GM11168 (cell line): ENCODE results near the gene IQCH.

Source experiments
- in situ Hi-C: fragments of 300-500 bp; cut with MboI; formaldehyde crosslinking; loops from one replicate; pipeline ENCODE4 v1.12.0; 2022; ENCODE audit warnings: low sequenced_read_pairs; ENCODE audit not compliant: unreplicated experiment

The IQCH gene

DNA sequence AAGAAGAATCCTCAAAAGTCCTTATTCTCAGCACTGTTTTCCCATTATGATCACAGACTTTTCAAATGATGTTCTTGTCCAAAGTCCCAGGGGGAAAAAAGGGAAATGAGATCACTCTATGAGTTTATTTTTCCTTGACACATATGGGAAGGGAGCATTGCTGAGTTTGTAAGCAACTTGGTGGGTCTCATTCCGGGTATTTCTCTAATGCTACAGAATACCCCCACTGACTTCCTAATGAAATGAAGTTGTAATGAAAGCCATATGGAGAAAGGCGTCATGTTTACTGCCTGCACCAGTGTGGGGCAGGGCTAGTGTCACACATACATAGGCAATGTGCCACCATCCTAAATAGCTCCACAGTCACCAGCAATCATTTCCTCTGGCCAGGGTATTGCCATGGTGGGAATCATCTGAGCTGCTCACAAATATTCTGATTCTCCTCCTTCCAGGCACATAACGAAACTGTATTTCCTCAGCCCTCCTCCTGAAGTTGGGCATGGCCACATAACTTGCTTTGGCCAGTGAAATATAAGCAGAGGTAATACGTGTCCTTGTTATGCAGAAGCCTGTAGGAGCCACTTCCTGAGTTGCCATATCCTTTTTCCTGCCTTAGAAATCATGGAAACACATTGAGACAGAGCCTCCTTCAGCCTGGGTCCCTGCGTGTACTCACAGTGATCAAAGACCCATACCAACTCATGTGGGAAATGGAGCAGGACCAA is 225.4 kb downstream of the IQCH start:
- in situ Hi-C loops: no loop called here

DNA sequence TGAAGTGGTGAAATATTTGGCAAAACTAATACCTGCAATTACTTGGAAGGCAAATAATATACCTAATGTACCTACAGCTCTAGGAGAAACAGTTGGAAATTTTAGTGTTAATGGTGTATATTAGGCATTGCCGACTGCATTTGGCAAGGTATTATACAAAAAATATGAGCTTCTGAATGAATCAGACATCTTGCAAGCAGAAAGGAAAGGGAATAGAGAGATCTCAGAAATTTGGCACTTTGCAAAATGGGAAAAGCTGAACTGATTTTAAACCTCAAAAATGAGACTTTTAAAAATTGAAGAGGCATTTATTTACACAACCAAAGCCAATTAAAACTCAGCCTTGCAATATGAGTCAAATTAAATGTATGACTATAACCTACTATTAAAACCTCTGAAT is 226.2 kb downstream of the IQCH start:
- in situ Hi-C loops: no loop called here

DNA sequence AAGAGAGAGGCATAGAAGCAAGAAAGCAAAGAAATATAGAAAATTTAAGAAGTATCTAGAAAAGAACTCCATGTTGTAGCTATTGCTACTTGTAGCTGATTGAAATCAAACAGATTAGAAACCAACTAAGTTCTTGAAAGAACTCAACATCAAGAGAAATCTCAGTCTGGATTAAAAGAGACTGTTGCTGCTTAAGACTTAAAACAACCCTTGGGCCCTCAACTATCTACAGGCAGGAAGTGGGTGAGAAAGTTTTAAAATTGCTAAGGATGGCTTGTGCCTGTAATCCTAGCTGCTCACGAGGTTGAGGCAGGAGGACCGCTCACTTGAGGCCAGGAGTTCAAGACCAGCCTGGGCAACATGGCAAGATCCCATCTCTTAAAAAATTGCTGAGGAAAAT is 227.1 kb downstream of the IQCH start:
- in situ Hi-C loops: no loop called here

DNA sequence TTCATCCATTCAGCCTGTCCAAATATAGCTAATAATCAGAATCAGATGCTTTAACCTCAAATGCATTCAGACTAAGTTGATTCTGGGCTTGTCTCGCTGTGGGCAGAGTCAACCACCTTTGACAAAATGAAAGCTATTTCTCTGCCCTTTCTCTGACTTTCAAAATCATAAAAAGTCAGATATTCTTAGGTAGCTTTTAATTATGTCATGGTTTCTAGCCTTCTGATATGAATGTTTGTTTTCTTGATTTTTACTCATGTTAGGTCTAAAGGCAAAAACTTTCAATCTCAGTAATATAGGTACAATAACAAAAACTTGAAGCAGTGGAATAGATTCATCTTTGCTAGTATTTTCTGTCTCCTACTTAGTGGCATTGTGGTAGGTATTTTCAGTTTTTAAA is 241.0 kb downstream of the IQCH start:
- in situ Hi-C loops: no loop called here

DNA sequence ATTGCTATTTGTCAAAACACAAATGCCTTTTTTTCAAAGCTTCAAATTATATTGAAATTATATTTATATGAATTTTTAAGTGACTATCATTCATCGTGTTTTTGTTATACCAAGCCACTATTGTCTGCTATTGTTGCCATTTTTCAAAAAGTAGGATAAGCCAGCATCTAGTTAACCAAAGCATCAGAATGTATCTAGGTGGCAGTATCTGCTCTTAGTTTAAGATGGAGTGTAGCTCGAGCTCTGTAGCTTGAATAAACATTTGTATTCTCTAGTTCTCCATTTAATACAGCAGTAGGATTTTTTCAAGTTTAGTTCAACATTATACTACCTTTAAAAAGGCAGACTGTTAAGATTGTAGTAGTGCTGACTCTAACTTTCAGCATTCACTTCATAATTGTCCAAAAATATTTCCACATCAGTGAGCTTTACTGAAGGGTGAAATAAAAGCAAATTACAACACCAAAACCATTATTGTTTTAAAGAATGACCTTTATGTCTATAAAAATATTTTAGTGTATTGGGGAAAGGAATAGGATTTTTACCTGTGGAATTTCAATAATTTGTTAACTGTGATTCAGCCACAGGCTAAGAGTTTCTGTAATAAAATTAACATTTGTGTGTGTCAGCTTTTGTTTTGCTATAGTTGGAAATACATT is 246.7 kb downstream of the IQCH start:
- in situ Hi-C loops: no loop called here

DNA sequence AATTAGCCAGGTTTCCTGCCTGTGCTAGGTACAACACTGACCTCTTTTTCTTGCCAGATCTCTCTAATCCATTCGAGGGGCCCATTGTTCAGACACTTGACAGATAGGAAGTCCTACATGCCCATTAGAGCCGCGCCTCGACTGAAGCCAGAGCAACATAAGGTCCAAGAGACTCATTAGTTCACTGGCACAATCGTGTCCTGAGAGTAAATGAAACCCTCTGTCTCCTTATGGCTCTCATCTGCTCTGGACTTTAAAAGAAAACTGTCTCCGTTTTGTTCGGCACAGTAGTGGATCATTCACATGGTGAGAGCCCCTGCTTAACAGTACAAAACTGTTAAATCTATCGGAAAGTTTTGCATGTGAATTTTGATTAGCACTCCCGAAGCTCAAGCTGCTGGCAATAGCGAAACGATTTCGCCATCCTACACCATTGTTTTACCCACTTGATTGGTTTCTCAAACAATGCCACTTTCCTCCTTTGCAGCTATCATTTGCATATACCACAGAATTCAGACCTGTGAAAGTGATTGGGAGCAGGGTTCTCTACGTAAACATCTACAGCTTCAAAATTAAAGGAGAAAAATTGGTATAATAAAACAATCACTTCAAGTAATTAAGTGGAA is 247.4 kb downstream of the IQCH start:
- in situ Hi-C loops: no loop called here

DNA sequence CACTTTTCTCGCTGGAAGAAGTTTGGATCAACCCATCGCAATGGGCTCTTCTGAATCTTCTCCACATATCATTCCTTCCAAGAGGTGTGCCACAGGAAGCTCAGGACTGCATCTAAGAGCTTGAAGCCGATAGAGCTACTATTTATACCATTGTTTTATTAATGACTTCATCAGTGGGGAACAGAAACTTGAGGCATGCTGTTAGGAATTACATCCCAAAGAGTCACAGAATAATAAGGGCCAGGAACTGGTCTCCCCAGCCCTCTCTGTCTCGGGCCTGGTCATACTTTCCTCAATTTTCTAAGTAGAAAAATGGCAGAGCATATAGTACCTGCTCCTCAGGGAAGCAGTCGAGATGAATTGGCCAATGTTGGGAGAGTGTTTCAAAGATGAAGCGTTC is 249.5 kb downstream of the IQCH start:
- in situ Hi-C loops: no loop called here

DNA sequence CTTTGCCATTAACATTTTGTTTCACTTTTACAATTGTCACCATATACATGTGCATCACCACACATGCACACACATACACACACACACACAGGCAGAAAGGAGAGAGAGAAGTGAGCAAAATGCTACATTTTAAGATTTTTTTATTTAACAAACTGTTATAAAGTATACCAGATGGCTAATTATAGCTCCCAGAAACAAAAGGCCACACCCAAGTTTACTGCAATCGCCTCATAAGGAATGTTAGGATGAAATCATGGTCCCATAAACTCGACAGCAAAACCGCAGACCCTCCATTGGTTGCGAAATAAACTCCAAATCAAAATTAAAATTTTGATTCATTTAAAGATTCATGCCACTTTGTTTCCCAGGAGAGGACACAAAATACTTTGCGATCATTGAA is 250.2 kb downstream of the IQCH start:
- in situ Hi-C loops: no loop called here

DNA sequence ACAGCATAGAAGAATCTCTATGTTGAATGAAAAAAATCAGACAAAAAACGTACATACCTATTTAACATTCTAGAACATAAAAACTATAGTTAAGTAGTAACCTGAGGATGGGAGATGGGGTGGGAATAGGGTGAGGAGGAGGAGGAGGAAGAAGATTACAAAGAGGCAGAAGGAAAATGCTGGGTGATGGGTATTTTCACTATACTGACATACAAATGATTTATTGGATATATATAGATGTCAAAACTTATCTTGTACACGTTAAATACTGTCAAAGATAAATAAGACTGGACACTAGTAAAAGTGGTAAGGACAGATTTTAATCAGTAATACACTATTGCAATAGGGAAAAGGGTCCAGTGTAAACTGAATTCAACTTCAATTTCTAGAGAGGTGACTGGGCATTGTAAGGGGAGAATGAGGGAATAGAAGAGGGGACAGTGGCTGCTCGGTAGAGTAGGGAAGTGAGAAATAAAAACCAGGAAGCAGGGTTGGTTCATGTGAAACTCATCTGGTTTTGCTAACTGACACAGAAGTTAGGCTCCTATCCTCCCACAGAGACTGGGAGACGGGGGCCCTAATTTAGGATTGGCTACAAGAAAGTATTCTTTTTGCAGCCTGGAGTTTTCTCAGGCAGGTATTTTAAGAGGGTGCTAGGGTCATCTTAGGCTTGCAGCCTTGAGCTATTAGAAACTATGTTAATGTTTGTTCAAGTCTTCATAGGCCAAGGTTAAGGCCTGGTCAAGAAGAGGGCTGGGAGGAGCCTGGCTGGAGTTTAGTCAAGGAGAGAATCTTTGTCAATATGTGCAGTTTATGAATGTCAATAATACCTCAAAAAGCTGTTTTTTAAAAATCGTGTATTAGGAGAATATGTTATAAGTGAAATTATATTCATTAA is 251.3 kb downstream of the IQCH start:
- in situ Hi-C loops: no loop called here

DNA sequence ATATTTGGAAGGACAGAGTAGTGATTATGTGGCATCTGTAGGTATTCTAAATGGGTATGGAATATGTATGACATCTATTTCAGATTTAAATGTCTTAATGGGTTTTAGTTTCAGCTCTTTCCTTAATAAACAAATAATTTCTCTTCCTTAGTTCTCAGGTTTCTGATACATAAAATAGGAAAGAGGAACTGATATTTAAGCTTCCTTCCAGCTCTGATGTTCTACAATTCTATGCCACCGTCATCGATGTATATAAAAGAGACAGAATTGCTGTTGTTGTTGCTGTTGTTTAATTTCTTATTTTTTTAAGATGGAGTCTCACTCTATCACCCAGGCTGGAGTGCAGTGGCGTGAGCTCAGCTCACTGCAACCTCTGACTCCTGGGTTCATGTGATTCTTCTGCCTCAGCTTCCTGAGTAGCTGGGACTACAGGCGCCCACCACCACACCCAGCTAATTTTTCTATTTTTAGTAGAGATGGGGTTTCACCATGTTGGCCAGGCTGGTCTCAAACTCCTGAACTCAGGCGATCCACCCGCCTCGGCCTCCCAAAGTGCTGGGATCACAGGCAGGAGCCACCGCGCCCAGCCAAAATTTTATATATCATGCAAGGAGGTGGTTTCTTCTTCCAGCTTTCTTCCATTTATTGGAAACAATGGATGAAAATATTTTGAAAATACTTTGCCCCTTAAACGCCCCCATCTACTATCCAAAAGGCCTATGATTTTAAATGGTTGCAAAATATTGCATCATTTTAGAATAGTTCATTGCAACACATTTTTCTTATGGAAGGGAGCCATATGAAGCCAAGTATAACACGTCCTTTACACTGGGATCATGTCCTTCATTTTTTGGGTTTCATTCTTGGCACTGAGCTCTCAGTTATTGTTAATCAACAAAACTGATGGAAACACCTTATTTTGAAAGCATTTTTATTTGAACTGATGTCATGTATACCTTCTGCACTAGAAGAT is 252.5 kb downstream of the IQCH start:
- in situ Hi-C loops: no loop called here

DNA sequence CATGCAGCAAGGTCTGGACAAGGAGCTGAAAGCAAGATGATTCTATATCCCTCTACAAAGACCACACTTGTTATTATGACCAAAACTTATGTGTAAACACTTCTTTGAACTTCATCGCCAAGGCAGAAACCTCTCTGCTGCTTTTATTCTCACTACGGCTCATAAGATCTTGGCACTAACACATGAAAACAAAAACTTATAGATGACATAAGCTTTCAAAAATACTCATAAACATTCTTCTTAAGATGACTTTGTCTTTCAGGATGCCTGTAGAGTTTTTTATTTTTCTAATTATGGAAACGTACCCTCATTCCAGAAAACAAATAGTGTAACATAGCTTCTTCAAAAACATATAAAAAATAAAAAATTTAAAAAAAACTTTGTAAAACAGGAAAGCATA is 253.8 kb downstream of the IQCH start:
- in situ Hi-C loops: no loop called here

DNA sequence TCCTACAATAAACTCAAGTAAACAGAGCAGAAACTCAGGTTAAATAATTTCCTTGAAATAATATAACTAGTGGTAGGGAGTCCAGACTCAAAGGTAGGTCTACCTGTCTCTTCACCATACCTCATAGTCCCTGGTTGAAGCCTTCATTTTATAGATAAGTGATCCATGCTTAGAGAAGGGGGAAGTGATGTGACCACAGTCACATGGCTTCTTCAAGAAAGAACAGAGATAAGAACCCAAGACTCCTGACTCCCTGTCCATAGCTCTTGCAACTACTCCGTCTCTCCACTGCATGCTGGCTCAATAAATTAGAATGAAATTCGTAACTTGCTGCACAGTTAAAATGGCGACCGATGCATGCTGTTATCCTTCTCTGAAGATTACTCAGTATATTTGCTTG is 255.3 kb downstream of the IQCH start:
- in situ Hi-C loops: no loop called here

DNA sequence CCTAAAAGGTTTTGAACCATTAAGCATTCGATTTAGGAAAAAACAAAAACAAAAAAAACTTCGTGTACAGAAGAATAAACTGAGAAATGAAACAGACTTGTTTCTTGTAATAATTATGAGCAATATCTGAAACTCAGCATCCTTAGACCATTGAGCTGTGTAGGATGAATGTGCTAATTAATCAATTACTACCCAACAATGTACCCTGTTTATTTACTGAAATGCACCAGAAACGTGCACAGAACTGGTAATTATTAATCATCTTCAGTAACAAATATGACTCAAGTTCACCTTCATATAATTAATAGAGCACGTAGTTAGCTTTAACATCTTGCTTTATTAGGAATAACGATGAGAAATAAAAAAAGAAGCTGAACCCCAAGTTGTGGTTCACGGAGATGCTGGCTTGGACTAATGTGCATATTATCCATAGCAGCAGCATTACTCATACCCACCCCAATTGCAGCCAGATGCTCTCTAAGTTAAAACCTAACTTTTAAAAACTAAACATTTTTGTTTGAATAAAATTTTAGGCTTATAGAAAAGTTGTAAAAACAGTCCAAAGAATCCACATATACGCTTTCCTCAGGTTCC is 256.1 kb downstream of the IQCH start:
- in situ Hi-C loops: no loop called here

DNA sequence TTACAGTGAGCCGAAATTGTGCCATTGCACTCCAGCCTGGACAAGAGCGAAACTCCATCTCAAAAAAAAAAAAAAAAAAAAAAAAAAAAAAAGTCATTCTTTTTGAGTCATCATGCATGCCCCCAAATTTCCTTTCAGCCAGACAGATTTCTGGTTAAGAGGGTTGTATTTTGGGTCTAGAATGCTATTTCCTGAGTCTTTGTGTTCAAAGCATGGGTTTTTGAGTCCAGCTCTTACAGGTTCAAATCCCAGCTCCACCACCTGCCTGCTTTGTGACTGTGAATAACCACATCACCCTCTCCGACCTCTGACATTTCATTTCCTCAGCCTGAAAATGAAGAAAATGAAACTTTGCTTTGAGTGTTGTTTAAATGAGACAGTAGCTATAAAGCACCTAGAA is 257.0 kb downstream of the IQCH start:
- in situ Hi-C loops: no loop called here

DNA sequence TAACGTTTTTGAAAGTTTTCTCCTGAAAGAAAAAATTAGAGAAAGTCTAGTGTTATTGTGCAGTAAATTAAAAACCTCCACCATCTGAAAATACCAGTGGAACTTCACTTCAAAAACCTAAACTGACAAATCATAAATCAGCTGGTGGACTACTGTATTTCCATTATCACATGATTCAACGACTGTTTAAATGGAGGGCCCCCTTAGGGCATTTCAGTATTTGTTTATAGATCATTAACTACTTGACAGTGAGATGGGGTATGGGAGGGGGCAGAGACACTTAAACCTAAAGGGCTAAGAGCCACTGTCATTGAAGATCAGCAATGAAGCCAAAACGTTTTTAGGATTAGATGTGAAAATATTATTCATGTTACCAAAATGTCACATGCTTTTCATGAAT is 257.6 kb downstream of the IQCH start:
- in situ Hi-C loops: no loop called here

DNA sequence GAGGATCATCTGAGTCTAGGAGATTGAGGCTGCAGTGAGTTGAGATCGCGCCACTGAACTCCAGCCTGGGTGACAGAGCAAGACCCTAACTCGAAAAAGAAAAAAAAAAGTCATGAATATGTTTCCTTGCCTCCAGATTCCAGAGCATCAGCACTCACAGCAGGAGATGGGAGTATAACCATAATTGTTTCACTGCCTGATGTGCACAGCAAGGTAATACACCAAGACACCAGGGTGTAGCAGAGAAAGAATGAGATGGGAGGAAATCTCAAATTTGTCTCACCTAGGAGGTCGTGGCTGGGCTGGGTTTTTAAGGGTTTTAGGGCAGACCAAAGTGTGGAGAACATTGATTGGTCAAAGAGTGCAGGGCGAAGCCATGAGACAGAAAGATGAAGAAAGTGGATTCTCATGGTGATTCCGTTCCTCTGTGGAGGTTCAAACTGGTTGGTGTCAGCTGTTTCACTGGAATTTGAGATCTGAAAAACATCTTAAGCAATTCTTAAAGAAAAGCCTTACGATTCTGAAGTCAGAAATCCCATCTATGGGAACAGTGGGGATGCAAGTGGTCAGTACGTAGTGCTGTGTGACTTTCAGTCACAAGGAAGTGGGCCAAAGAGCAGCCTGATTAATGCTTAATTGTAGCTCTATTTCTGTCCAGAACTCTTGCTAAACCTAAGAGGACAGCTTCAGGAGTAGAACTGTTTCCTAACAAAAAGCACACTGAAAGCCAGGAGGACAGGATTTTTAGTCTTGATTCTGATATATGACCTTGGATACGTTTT is 258.5 kb downstream of the IQCH start:
- in situ Hi-C loops: no loop called here

DNA sequence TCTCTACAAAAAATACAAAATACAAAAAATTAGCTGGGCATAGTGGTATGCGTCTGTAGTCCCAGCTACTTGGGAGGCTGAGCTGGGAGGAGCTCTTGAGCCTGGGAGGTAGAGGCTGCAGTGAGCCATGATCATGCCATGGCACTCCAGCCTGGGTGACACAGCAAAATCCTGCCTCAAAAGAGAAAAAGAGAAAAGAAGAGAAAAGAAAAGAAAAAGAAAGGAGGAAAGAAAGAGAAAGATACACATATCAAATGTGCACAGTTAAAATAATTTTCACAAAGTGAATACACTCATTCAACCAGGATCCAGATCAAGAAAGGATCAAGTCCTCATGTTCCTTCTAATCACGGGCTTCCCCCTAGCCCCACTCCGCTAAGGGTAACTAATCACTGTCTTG is 260.5 kb downstream of the IQCH start:
- in situ Hi-C loops: no loop called here

DNA sequence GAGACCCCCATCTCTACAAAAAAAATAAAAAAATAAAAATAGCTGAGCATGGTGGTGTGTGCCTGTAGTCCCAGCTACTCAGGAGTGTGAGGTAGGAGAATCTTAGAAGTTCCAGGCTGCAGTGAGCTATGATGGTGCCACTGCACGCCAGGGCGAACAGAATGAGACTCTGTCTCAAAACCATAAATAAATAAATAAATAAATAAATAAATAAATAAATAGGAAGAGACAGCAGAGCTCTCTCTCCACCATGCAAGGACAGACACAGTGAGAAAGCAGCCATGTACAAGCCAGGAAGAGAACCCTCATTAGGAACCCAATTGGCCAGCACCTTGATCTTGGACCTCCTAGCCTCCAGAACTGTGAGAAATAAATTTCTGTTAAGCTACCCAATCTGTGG is 261.0 kb downstream of the IQCH start:
- in situ Hi-C loops: no loop called here
